Measurements from ENCODE around the gene PNPLA7. TPM values are rescaled to one million over a fixed set of nuclear protein-coding genes. Genes with fewer than 3 reads are reported as not detected.

Gene PNPLA7
- total RNA-seq, 3 donors from 2014 or later (not counting 1 experiment from before 2014, with no cell fraction given): 4.3 to 6.4 (median 4.9) TPM

DNA sequence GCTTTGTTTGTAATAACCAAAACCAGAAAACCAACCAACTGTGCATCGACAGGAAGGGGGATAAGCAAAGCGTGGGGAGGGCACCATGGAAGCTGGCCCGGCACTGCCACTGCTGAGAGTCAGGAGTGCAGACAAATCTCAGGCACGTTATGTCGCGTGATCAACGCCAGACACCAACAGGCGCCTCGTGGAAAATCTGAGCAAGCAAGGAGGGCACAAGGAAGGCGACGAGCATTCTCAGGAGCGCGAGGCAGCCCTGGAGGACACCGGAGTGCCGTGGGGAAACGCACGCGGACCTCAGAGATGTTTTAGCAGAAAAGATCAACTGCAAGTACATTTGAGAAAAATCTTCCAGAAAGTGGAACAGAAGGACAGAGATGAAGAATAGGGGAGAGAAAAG is 75.9 kb downstream of the PNPLA7 start:
- Mint-ChIP-seq H3K36me3 (no peaks in the 10 kb centered on the region), H3K27ac (no peak overlapping the region), H3K27me3 (ENCODE audit: low read depth in 2 of 2) (peaks cover 0 to 7% of the 10 kb centered on the region in 2 donors), H3K4me3 (no peak overlapping the region), H3K4me1 (peaks cover 7% of the 10 kb centered on the region in 2 donors), H3K9me3 (peaks cover 3 to 6% of the 10 kb centered on the region in 2 donors)
- peaks cover 3% of the 10 kb centered on the region for H3K4me1 ChIP-seq (ENCODE audit: control insufficient read depth, insufficient read depth, low read length)
- no peak overlapping the region for H3K27ac ChIP-seq (ENCODE audit: low read length)
- WGBS (ENCODE audit: insufficient coverage): 97% methylated on average over 18 of the region's 18 CpGs
- ATAC-seq (no peak), DNase-seq (no peak)
- TF ChIP-seq, protein P1, sequence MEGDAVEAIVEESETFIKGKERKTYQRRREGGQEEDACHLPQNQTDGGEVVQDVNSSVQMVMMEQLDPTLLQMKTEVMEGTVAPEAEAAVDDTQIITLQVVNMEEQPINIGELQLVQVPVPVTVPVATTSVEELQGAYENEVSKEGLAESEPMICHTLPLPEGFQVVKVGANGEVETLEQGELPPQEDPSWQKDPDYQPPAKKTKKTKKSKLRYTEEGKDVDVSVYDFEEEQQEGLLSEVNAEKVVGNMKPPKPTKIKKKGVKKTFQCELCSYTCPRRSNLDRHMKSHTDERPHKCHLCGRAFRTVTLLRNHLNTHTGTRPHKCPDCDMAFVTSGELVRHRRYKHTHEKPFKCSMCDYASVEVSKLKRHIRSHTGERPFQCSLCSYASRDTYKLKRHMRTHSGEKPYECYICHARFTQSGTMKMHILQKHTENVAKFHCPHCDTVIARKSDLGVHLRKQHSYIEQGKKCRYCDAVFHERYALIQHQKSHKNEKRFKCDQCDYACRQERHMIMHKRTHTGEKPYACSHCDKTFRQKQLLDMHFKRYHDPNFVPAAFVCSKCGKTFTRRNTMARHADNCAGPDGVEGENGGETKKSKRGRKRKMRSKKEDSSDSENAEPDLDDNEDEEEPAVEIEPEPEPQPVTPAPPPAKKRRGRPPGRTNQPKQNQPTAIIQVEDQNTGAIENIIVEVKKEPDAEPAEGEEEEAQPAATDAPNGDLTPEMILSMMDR (IDR thresholded peaks at IDR 0.05): no peak
- H3K36me3 ChIP-seq (ENCODE audit: control insufficient read depth, insufficient read depth, low read length): no peaks in the 10 kb centered on the region
- no peaks in the 10 kb centered on the region for H3K27me3 ChIP-seq (ENCODE audit: control insufficient read depth, insufficient read depth, low read length)
- intact Hi-C loops (cut with micrococcal nuclease): no loop called here
- peaks cover 6% of the 10 kb centered on the region for H3K9me3 ChIP-seq (ENCODE audit: control insufficient read depth, insufficient read depth, low read length)
- no peak overlapping the region for H3K4me3 ChIP-seq (ENCODE audit: low read length)

GRCh38 chr9:137470785-137471184 is 79.4 kb downstream of the PNPLA7 start:
- Histone ChIP-seq H3K4me1 (ENCODE audit: control insufficient read depth, insufficient read depth, low read length) (peaks cover 3% of the 10 kb centered on the region), H3K4me3 (ENCODE audit: low read length) (no peak overlapping the region), H3K9me3 (ENCODE audit: control insufficient read depth, insufficient read depth, low read length) (peaks cover 4% of the 10 kb centered on the region), H3K27ac (ENCODE audit: low read length) (no peak overlapping the region), H3K27me3 (ENCODE audit: control insufficient read depth, insufficient read depth, low read length) (no peaks in the 10 kb centered on the region), H3K36me3 (ENCODE audit: control insufficient read depth, insufficient read depth, low read length) (no peaks in the 10 kb centered on the region)
- Mint-ChIP-seq H3K4me3 (no peak overlapping the region), H3K4me1 (peaks cover 7 to 13% of the 10 kb centered on the region in 2 donors), H3K9me3 (peaks cover 1% of the 10 kb centered on the region in 2 donors), H3K27me3 (ENCODE audit: low read depth in 2 of 2) (peaks cover 0 to 7% of the 10 kb centered on the region in 2 donors), H3K36me3 (no peaks in the 10 kb centered on the region), H3K27ac (no peak overlapping the region)
- TF ChIP-seq, protein P1 (IDR thresholded peaks at IDR 0.05): no peak
- no peak for DNase-seq
- WGBS (ENCODE audit: insufficient coverage): 1% methylated on average over 6 of the region's 7 CpGs
- ATAC-seq: peak; percentile 39 to 93 (median 61)
- intact Hi-C loops (cut with micrococcal nuclease): no loop called here

DNA sequence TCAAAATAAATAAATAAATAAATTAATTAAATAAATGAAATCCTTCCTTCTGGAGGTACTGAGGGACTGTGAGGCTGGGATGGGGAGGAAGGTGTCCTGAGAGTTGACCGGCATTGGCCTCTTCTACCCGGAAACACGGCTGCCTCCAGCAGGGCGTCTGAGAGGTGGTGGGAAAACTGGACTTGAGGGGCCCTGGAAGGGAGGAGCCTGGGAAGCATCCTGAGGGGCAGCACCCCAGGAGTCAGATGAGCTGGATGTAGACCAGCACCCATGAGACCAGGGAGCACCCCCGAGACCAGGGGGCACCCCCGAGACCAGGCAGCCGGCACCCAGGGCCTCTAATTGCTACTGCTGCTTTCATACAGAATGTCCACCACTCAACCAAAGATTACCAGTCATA is 82.3 kb downstream of the PNPLA7 start:
- 96% methylated on average over 7 of the region's 7 CpGs for WGBS (ENCODE audit: insufficient coverage)
- peaks cover 6% of the 10 kb centered on the region for H3K4me1 ChIP-seq (ENCODE audit: control insufficient read depth, insufficient read depth, low read length)
- DNase-seq: no peak

More for the DNA sequence above, 82.3 kb downstream of the PNPLA7 start:
- Mint-ChIP-seq H3K4me1 (peaks cover 7 to 17% of the 10 kb centered on the region in 2 donors), H3K9me3 (no peaks in the 10 kb centered on the region), H3K4me3 (no peak overlapping the region), H3K36me3 (no peaks in the 10 kb centered on the region), H3K27me3 (ENCODE audit: low read depth in 2 of 2) (peaks cover 0 to 6% of the 10 kb centered on the region in 2 donors), H3K27ac (no peak overlapping the region)
- no peak overlapping the region for H3K4me3 ChIP-seq (ENCODE audit: low read length)
- intact Hi-C loops (cut with micrococcal nuclease): no loop called here
- no peaks in the 10 kb centered on the region for H3K27me3 ChIP-seq (ENCODE audit: control insufficient read depth, insufficient read depth, low read length)
- H3K36me3 ChIP-seq (ENCODE audit: control insufficient read depth, insufficient read depth, low read length): no peaks in the 10 kb centered on the region
- H3K9me3 ChIP-seq (ENCODE audit: control insufficient read depth, insufficient read depth, low read length): no peaks in the 10 kb centered on the region
- TF ChIP-seq, protein P1 (IDR thresholded peaks at IDR 0.05): no peak
- no peak overlapping the region for H3K27ac ChIP-seq (ENCODE audit: low read length)
- ATAC-seq: no peak
